ENCODE results near the gene RSBN1.
A peak's percentile ranks its signal among the peaks of the same experiment; 100 is the strongest.
"Not testable (repeated sequence)": the region's sequence is repeated elsewhere in the genome, so short reads cannot be mapped to it uniquely, and the experiment has no call there.

Gene RSBN1

GRCh38 chr1:113744114-113744513, 68.2 kb downstream of the RSBN1 start:
- DNase-seq (ENCODE audit: low read depth, low spot score) = no peak

DNA sequence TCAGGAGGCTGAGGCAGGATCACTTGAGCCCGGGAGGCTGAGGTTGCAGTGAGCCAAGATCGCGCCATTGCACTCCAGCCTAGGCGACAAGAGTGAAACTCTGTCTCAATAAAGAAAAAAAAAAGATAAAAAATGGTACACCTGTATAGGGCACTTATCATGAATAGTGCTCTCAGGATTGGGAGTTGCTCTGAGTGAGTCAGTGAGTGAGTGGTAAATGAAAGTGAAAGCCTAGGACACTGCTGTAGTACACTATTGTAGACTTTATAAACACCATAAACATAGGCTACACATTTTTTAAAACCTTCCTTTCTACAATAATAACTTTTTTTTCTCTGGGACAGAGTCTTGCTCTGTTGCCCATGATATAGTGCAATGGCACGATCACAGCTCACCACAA, 69.8 kb downstream of the RSBN1 start:
- no peak for DNase-seq (ENCODE audit: low read depth, low spot score)

DNA sequence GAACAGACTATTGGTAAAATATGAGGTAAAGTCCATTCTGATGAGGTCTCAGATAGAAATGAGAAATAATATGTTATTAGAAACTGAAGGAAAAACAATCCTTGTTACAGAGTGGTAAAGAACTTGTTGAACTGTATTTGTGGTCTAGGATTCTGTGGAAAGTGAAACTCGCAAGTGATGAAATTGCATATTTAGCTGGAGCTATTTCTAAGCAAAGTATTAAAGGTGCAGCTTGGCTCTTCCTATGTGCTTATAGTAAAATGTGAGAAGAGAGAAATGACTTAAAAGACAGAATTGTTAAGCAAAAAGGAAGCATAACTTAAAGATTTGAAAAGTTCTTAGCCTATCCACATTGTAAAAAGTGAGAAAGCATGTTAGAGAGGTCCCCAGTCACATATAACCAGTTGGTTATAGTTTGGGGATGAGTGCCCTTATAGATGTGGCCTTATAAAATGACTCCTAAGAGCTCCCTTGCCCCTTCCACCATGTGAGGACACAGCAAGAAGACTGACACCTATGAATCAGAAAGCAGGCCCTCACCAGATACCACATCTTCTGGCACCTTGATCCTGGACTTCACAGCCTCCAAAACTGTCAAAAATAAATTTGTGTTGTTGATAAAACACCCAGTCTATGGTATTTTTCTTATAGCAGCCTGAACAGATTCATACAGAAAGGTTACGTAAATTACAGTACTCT, 77.8 kb downstream of the RSBN1 start:
- DNase-seq (ENCODE audit: low read depth, low spot score) = no peak

- DNase-seq (ENCODE audit: low read depth, low spot score) = no peak
These were observed 79.5 kb downstream of the RSBN1 start for GRCh38 chr1:113732802-113733201.

DNA sequence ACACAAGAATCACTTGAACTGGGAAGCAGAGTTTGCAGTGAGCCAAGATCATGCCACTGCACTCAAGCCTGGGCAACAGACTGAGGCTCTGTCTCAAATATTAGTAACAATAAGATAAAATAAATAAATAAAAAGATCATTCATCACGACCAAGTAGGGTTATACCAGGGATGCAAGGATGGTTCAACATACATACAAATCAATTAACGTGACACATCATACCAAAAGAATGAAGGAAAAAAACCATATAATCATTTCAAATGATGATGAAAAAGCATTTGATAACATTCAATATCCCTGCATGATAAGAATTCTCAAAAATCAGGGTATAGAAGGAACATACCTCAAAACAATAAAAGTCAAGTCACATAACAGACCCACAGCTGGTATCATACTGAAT, 91.3 kb downstream of the RSBN1 start:
- DNase-seq (ENCODE audit: low read depth, low spot score) = no peak

DNA sequence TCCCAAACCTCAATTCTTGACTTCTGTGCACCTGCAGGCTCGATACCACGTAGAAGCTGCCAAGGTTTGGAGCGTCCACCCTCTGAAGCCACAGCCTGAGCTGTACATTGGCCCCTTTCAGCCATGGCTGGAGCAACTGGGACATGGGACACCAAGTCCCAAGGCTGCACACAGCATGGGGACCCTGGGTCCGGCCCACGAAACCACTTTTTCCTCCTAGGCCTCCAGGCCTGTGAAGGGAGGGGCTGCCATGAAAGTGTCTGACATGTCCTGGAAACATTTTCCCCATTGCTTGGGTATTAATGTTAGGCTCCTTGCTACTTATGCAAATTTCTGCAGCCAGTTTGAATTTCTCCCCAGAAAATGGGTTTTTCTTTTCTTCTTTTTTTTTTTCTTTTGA, 93.7 kb downstream of the RSBN1 start:
- DNase-seq (ENCODE audit: low read depth, low spot score) = not testable (repeated sequence)

DNA sequence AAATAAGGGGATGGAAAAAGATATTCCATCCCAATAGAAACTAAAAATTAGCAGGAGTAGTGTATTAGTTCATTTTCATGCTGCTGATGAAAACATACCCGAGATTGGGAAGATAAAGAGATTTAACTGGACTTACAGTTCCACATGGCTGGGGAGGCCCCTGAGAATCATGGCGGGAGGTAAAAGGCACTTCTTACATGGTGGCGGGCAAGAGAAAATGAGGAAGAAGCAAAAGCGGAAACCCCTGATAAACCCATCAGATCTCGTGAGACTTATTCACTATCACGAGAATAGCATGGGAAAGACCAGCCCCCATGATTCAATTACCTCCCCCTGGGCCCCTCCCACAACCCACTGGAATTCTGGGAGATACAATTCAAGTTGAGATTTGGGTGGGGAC, 94.8 kb downstream of the RSBN1 start:
- not testable (repeated sequence) for DNase-seq (ENCODE audit: low read depth, low spot score)

GRCh38 chr1:113714606-113715269, 97.5 kb downstream of the RSBN1 start:
- DNase-seq (ENCODE audit: low read depth, low spot score) = peak; percentile 4
